Measurements from ENCODE around the gene CPT1A. TPM values are rescaled to one million over a fixed set of nuclear protein-coding genes. Genes with fewer than 3 reads are reported as not detected.
A peak's percentile ranks its signal among the peaks of the same experiment; 100 is the strongest.

The CPT1A gene
- total and polyA plus RNA-seq, 2 experiments from 2014 or later: 9.6 to 20.1 TPM

GRCh38 chr11:68806931-68807844 lies 34.5 kb downstream of the CPT1A start:
- no peak overlapping the region for H3K9ac ChIP-seq
- no peaks in the 10 kb centered on the region for H3K9me3 ChIP-seq (ENCODE audit: low read depth)
- no peak for TF ChIP-seq EZH2 (IDR thresholded peaks at IDR 0.05; ENCODE audit: insufficient read depth, poor library complexity, severe bottlenecking)
- no peak for TF ChIP-seq EZH2phosphoT487 (IDR thresholded peaks at IDR 0.05; ENCODE audit: insufficient read depth, low read depth)
- H3K9me2 ChIP-seq (ENCODE audit: insufficient read depth): no peaks in the 10 kb centered on the region
- H3K4me2 ChIP-seq (ENCODE audit: unreplicated experiment): no peak overlapping the region
- DNase-seq: peak; percentile 78
- H2AFZ ChIP-seq: no peak overlapping the region
- H4K20me1 ChIP-seq (ENCODE audit: insufficient read depth): no peaks in the 10 kb centered on the region
- no peaks in the 10 kb centered on the region for H3K27me3 ChIP-seq (replicated peaks; ENCODE audit: insufficient read depth)
- in situ Hi-C loops (cut with MboI): no loop called here
- H3F3A ChIP-seq (ENCODE audit: insufficient read depth): no peaks in the 10 kb centered on the region
- H3K27ac ChIP-seq: no peak overlapping the region
- 84 to 87% methylated on average over 23 of the region's 23 CpGs for WGBS, 2 experiments (ENCODE audit: low coverage in 1 of 2, low lambda C conversion rate in 2 of 2, missing lambda C conversion rate in 2 of 2)
- H3K4me1 ChIP-seq (ENCODE audit: insufficient read depth): peaks cover 7% of the 10 kb centered on the region
- H3K36me3 ChIP-seq (ENCODE audit: low read depth): no peaks in the 10 kb centered on the region; the same call in 1 of the 2 replicates
- H3K4me3 ChIP-seq: no peak overlapping the region
- H3K79me2 ChIP-seq (ENCODE audit: insufficient read depth): peaks cover 21% of the 10 kb centered on the region

GRCh38 chr11:68804786-68805185 lies 36.9 kb downstream of the CPT1A start:
- no peak overlapping the region for H3K9ac ChIP-seq
- TF ChIP-seq EZH2 (IDR thresholded peaks at IDR 0.05; ENCODE audit: insufficient read depth, poor library complexity, severe bottlenecking) (no peak), EZH2phosphoT487 (IDR thresholded peaks at IDR 0.05; ENCODE audit: insufficient read depth, low read depth) (no peak)
- DNase-seq: no peak
- H3K4me2 ChIP-seq (ENCODE audit: unreplicated experiment): no peak overlapping the region
- H4K20me1 ChIP-seq (ENCODE audit: insufficient read depth): no peaks in the 10 kb centered on the region
- H3K27me3 ChIP-seq (replicated peaks; ENCODE audit: insufficient read depth): no peaks in the 10 kb centered on the region
- no peak overlapping the region for H3K4me3 ChIP-seq
- no peaks in the 10 kb centered on the region for H3F3A ChIP-seq (ENCODE audit: insufficient read depth)
- peaks cover 7% of the 10 kb centered on the region for H3K4me1 ChIP-seq (ENCODE audit: insufficient read depth)
- peaks cover 8% of the 10 kb centered on the region for H3K79me2 ChIP-seq (ENCODE audit: insufficient read depth)
- H3K27ac ChIP-seq: no peak overlapping the region
- H3K9me2 ChIP-seq (ENCODE audit: insufficient read depth): no peaks in the 10 kb centered on the region
- WGBS, 2 experiments (ENCODE audit: low coverage in 1 of 2, low lambda C conversion rate in 2 of 2, missing lambda C conversion rate in 2 of 2): 72 to 80% methylated on average over 3 of the region's 3 CpGs
- no peaks in the 10 kb centered on the region for H3K9me3 ChIP-seq (ENCODE audit: low read depth)
- H2AFZ ChIP-seq: no peak overlapping the region
- in situ Hi-C loops (cut with MboI): no loop called here
- H3K36me3 ChIP-seq (ENCODE audit: low read depth): no peaks in the 10 kb centered on the region; the same call in 1 of the 2 replicates

DNA sequence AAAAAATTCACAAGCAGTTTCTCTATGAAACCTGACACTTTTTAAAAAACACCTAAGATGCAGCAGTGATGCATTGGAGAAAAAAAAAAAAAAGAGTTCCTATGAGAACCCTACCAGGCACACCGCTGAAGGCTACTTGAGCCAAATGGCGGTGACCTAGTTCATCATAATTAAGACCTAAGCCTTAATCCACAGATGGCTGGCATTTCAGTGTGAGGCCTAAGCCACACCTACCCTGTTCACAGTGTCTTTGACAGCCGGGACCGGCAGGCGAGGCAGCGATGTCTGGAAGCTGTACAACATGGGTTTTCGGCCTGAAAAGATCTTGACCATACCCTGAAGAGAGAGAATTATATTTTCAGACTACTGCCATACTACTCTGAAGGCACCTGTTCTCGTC lies 38.0 kb downstream of the CPT1A start:
- Histone ChIP-seq H3K27me3 (replicated peaks; ENCODE audit: insufficient read depth) (no peaks in the 10 kb centered on the region), H3K9ac (no peak overlapping the region), H3K4me1 (ENCODE audit: insufficient read depth) (peaks cover 7% of the 10 kb centered on the region), H2AFZ (no peak overlapping the region), H3K79me2 (ENCODE audit: insufficient read depth) (no peaks in the 10 kb centered on the region; the same call in 1 of the 2 replicates), H3K36me3 (ENCODE audit: low read depth) (peaks cover 2% of the 10 kb centered on the region; the same call in 1 of the 2 replicates), H3K4me3 (no peak overlapping the region), H4K20me1 (ENCODE audit: insufficient read depth) (no peaks in the 10 kb centered on the region), H3K9me3 (ENCODE audit: low read depth) (no peaks in the 10 kb centered on the region), H3K27ac (no peak overlapping the region), H3K4me2 (ENCODE audit: unreplicated experiment) (no peak overlapping the region), H3K9me2 (ENCODE audit: insufficient read depth) (no peaks in the 10 kb centered on the region), H3F3A (ENCODE audit: insufficient read depth) (no peaks in the 10 kb centered on the region)
- no peak for DNase-seq
- WGBS, 2 experiments (ENCODE audit: low coverage in 1 of 2, low lambda C conversion rate in 2 of 2, missing lambda C conversion rate in 2 of 2): 89 to 92% methylated on average over 8 of the region's 8 CpGs
- TF ChIP-seq EZH2phosphoT487 (IDR thresholded peaks at IDR 0.05; ENCODE audit: insufficient read depth, low read depth): no peak
- no peak for TF ChIP-seq EZH2 (IDR thresholded peaks at IDR 0.05; ENCODE audit: insufficient read depth, poor library complexity, severe bottlenecking)
- in situ Hi-C loops (cut with MboI): no loop called here

- H3K9me2 ChIP-seq (ENCODE audit: insufficient read depth): no peaks in the 10 kb centered on the region
- H3K27me3 ChIP-seq (replicated peaks; ENCODE audit: insufficient read depth): no peaks in the 10 kb centered on the region
- WGBS, 2 experiments (ENCODE audit: low coverage in 1 of 2, low lambda C conversion rate in 2 of 2, missing lambda C conversion rate in 2 of 2): 58 to 65% methylated on average over 23 of the region's 23 CpGs
- TF ChIP-seq EZH2 (IDR thresholded peaks at IDR 0.05; ENCODE audit: insufficient read depth, poor library complexity, severe bottlenecking) (no peak), EZH2phosphoT487 (IDR thresholded peaks at IDR 0.05; ENCODE audit: insufficient read depth, low read depth) (no peak)
- H3K4me3 ChIP-seq: no peak overlapping the region
- H3F3A ChIP-seq (ENCODE audit: insufficient read depth): no peaks in the 10 kb centered on the region
- no peak overlapping the region for H3K9ac ChIP-seq
- peak; percentile 32 for DNase-seq
- H3K4me2 ChIP-seq (ENCODE audit: unreplicated experiment): no peak overlapping the region
- H3K79me2 ChIP-seq (ENCODE audit: insufficient read depth): no peaks in the 10 kb centered on the region
- H3K27ac ChIP-seq: no peak overlapping the region
- no peak overlapping the region for H2AFZ ChIP-seq
- peaks cover 10% of the 10 kb centered on the region; the same call in 1 of the 2 replicates for H3K36me3 ChIP-seq (ENCODE audit: low read depth)
- no peaks in the 10 kb centered on the region for H4K20me1 ChIP-seq (ENCODE audit: insufficient read depth)
- H3K9me3 ChIP-seq (ENCODE audit: low read depth): no peaks in the 10 kb centered on the region
- in situ Hi-C loops (cut with MboI): no loop called here
- H3K4me1 ChIP-seq (ENCODE audit: insufficient read depth): no peaks in the 10 kb centered on the region
These were observed 43.4 kb downstream of the CPT1A start for GRCh38 chr11:68798221-68798813.
